SK-N-SH (cell line): Measurements from ENCODE around the gene B4GALT1. TPM values are rescaled to one million over a fixed set of nuclear protein-coding genes. Genes with fewer than 3 reads are reported as not detected.

Experiments used
- CTCF ChIA-PET: fragments of 300-600, 350-600 bp; formaldehyde crosslinking; extraction: SDS; loops from one replicate; lab custom pipeline; 2021; lab: Yijun Ruan, JAX
- POLR2A ChIA-PET: fragments of 350-600 bp; sonication (Branson Sonifier 250); formaldehyde crosslinking; extraction: SDS; loops from one replicate; lab custom pipeline; 2020; ENCODE audit warnings: antibody characterized with exemption, inconsistent platforms; lab: Yijun Ruan, JAX
- DNase-seq: peaks from one replicate; pipeline ENCODE4 v3.0.0; 2012
- H2AFZ ChIP-seq: fragments of 200-600 bp; sonication (generic); 2 replicates; pipeline ENCODE4 v1.8.1; 2016; ENCODE audit warnings: antibody characterized with exemption, mild to moderate bottlenecking, low read depth
- H3F3A ChIP-seq: fragments of 200-600 bp; sonication (generic); replicated peaks from 2 replicates; pipeline ENCODE3; 2016; ENCODE audit warnings: antibody characterized with exemption, mild to moderate bottlenecking; ENCODE audit not compliant: insufficient read depth
- H3K27ac ChIP-seq, 2 experiments: fragments of 200-500 bp in 1 of 2; fragments of 200-600 bp in 1 of 2; sonication (Bioruptor generic) in 1 of 2; sonication (generic), shearing (Covaris generic) in 1 of 2; 2 replicates each; pipeline versions ENCODE4 v1.5.1 to v1.6.1; 2014 to 2016; ENCODE audit warnings: low read depth in 2 of 2, inconsistent platforms in 1 of 2, low read length in 1 of 2, mild to moderate bottlenecking in 1 of 2, mixed read lengths in 1 of 2
- H3K27me3 ChIP-seq: fragments of 200-600 bp; sonication (generic), shearing (Covaris generic); 2 replicates; pipeline ENCODE4 v1.6.1; 2016; ENCODE audit warnings: mixed run types; ENCODE audit not compliant: insufficient read depth
- H3K36me3 ChIP-seq, 2 experiments: fragments of 200-500 bp in 1 of 2; fragments of 200-600 bp in 1 of 2; sonication (Bioruptor generic) in 1 of 2; sonication (generic) in 1 of 2; replicated peaks in 1 of 2; 2 replicates each; pipeline versions ENCODE3 to v1.5.1; 2014 to 2016; ENCODE audit warnings: low read length in 1 of 2, mild to moderate bottlenecking in 1 of 2; ENCODE audit not compliant: insufficient read depth in 2 of 2, control insufficient read depth in 1 of 2
- H3K4me1 ChIP-seq, 2 experiments: fragments of 200-500 bp in 1 of 2; fragments of 200-600 bp in 1 of 2; sonication (Bioruptor generic) in 1 of 2; sonication (generic), shearing (Covaris generic) in 1 of 2; 2 replicates each; pipeline versions ENCODE4 v1.5.1 to v1.6.1; 2014 to 2016; ENCODE audit warnings: low read depth in 1 of 2, low read length in 1 of 2, mixed run types in 1 of 2; ENCODE audit not compliant: insufficient read depth in 2 of 2, control insufficient read depth in 1 of 2
- H3K4me2 ChIP-seq: fragments of 200-600 bp; sonication (generic), shearing (Covaris generic); 2 replicates; pipeline ENCODE4 v1.6.1; 2017; ENCODE audit warnings: mixed run types
- H3K4me3 ChIP-seq, 2 experiments: fragments of 200-500 bp in 1 of 2; fragments of 200-600 bp in 1 of 2; sonication (Bioruptor generic) in 1 of 2; sonication (generic), shearing (Covaris generic) in 1 of 2; 2 replicates each; pipeline versions ENCODE4 v1.5.1 to v1.8.1; 2014 to 2016; ENCODE audit warnings: low read depth in 2 of 2, inconsistent platforms in 1 of 2, low read length in 1 of 2, mild to moderate bottlenecking in 1 of 2, mixed read lengths in 1 of 2, moderate library complexity in 1 of 2
- H3K79me2 ChIP-seq: fragments of 200-600 bp; sonication (generic); 2 replicates; pipeline ENCODE4 v1.8.1; 2017; ENCODE audit warnings: mild to moderate bottlenecking; ENCODE audit not compliant: insufficient read depth
- H3K9ac ChIP-seq: fragments of 200-600 bp; sonication (generic); 2 replicates; pipeline ENCODE4 v1.6.1; 2017; ENCODE audit warnings: mixed run types
- H3K9me2 ChIP-seq: fragments of 200-600 bp; sonication (generic); 2 replicates; pipeline ENCODE4 v1.6.1; 2017; ENCODE audit warnings: mixed run types
- H3K9me3 ChIP-seq: fragments of 200-600 bp; sonication (generic); 2 replicates; pipeline ENCODE4 v1.6.1; 2017; ENCODE audit warnings: mixed run types, mild to moderate bottlenecking, moderate library complexity
- H4K20me1 ChIP-seq: fragments of 200-600 bp; sonication (generic); 2 replicates; pipeline ENCODE4 v1.6.1; 2017; ENCODE audit warnings: mild to moderate bottlenecking, mixed run types; ENCODE audit not compliant: insufficient read depth
- EZH2phosphoT487 ChIP-seq: fragments of 200-600 bp; sonication (generic); IDR thresholded peaks from 2 replicates; pipeline ENCODE4 v1.6.1; 2017; ENCODE audit warnings: low read depth, mixed run types, mild to moderate bottlenecking, antibody characterized with exemption, moderate library complexity, borderline replicate concordance
- FOSL2 ChIP-seq: IDR thresholded peaks from 2 replicates; pipeline ENCODE4 v1.4.0; 2012; ENCODE audit warnings: low read depth, mild to moderate bottlenecking, moderate library complexity, borderline replicate concordance
- FOXJ3 ChIP-seq: sonication (generic); formaldehyde crosslinking; IDR thresholded peaks from 2 replicates; pipeline ENCODE4 v1.5.1; 2020; ENCODE audit warnings: mild to moderate bottlenecking, missing genetic modification reagents
- FOXM1 ChIP-seq: IDR thresholded peaks from 2 replicates; pipeline ENCODE4 v1.4.0; 2012; ENCODE audit warnings: low read depth, mild to moderate bottlenecking
- GABPA ChIP-seq: IDR thresholded peaks from 2 replicates; pipeline ENCODE4 v1.4.0; 2012; ENCODE audit warnings: low read depth, mild to moderate bottlenecking
- GATA2 ChIP-seq: sonication (generic); formaldehyde crosslinking; IDR thresholded peaks from 2 replicates; pipeline ENCODE4 v1.5.0; 2020; ENCODE audit warnings: mild to moderate bottlenecking, missing genetic modification reagents
- JUND ChIP-seq: IDR thresholded peaks from 2 replicates; pipeline ENCODE4 v1.4.0; 2012
- MAX ChIP-seq: IDR thresholded peaks from 2 replicates; pipeline ENCODE4 v1.4.0; 2012; ENCODE audit warnings: low read depth
- MXI1 ChIP-seq: IDR thresholded peaks from 2 replicates; pipeline ENCODE4 v1.6.1; 2012; ENCODE audit warnings: mild to moderate bottlenecking, low read depth, low read length, improper control_type of control experiment
- NRF1 ChIP-seq: IDR thresholded peaks from 2 replicates; pipeline ENCODE4 v1.6.1; 2012; ENCODE audit warnings: low read depth, mild to moderate bottlenecking, low read length
- RAD21 ChIP-seq: IDR thresholded peaks from 2 replicates; pipeline ENCODE4 v1.6.1; 2012; ENCODE audit warnings: mild to moderate bottlenecking, low read length
- REST ChIP-seq: IDR thresholded peaks from 2 replicates; pipeline ENCODE4 v1.6.1; 2012; ENCODE audit warnings: mild to moderate bottlenecking, low read depth, low read length, moderate library complexity
- RFX5 ChIP-seq: IDR thresholded peaks from 2 replicates; pipeline ENCODE4 v1.6.1; 2012; ENCODE audit warnings: mild to moderate bottlenecking, improper control_type of control experiment, low read length
- TEAD4 ChIP-seq: IDR thresholded peaks from 2 replicates; pipeline ENCODE4 v1.4.0; 2012; ENCODE audit warnings: mild to moderate bottlenecking, borderline replicate concordance; ENCODE audit not compliant: insufficient read depth
- USF1 ChIP-seq: IDR thresholded peaks from 2 replicates; pipeline ENCODE4 v1.4.0; 2012; ENCODE audit warnings: low read depth, borderline replicate concordance
- USF2 ChIP-seq: fragments of 150-350 bp; IDR thresholded peaks from 2 replicates; pipeline ENCODE4 v1.6.1; 2017; ENCODE audit warnings: antibody characterized with exemption, low read length, low read depth, borderline replicate concordance
- YY1 ChIP-seq: IDR thresholded peaks from 2 replicates; pipeline ENCODE4 v1.4.0; 2012; ENCODE audit warnings: low read depth, mild to moderate bottlenecking
- ZBTB33 ChIP-seq: IDR thresholded peaks from 2 replicates; pipeline ENCODE4 v1.4.0; 2012; ENCODE audit warnings: low read depth, borderline replicate concordance
- WGBS: methylation state at CpG from one replicate; pipeline ENCODE4 v1.1.6; 2017; ENCODE audit warnings: low lambda C conversion rate; 5-methylcytosine and 5-hydroxymethylcytosine counted together
- polyA plus RNA-seq, 3 experiments: library from polyadenylated mRNA; depleted of rRNA; stranded (reverse); fragments of >200 nt; gene quantifications; 2 replicates each; pipeline ENCODE4 v1.2.3, GENCODE V29; 2012

The B4GALT1 gene
- polyA plus RNA-seq, 1 of the 3 experiments (the other 2 are of a cell fraction): 36.2 TPM

GRCh38 chr9:33168941-33169544, 1.9 kb upstream of the B4GALT1 start:
- no peaks in the 10 kb centered on the region for H4K20me1 ChIP-seq
- H3K4me2 ChIP-seq: no peak overlapping the region
- no peak for DNase-seq
- H3K79me2 ChIP-seq: peaks cover 29% of the 10 kb centered on the region
- H3K4me3 ChIP-seq: no peak overlapping the region
- ChIA-PET CTCF (interaction anchor here (1.2 kb wide), 1 partner anchor 88 kb away, joined by 3 read pairs; no protein-coding TSS in a partner anchor), POLR2A (no interaction called here)
- H3K9me3 ChIP-seq: no peaks in the 10 kb centered on the region
- no peaks in the 10 kb centered on the region for H3K9me2 ChIP-seq
- peaks cover 13% of the 10 kb centered on the region for H3F3A ChIP-seq
- no peaks in the 10 kb centered on the region for H3K36me3 ChIP-seq
- H3K4me1 ChIP-seq: peaks cover 22 to 30% of the 10 kb centered on the region in 2 experiments; a peak in 2 of 4 replicates
- H2AFZ ChIP-seq: no peak overlapping the region
- H3K27ac ChIP-seq: no peak overlapping the region
- no peaks in the 10 kb centered on the region for H3K27me3 ChIP-seq
- 92% methylated on average over 1 of the region's 1 CpG for WGBS
- no peak overlapping the region for H3K9ac ChIP-seq
- no peak for TF ChIP-seq NRF1
- no peak for TF ChIP-seq EZH2phosphoT487
- TF ChIP-seq GATA2: no peak
- no peak for TF ChIP-seq USF1
- TF ChIP-seq YY1: no peak
- TF ChIP-seq FOXJ3: no peak
- no peak for TF ChIP-seq FOSL2
- TF ChIP-seq JUND: no peak
- TF ChIP-seq RFX5: no peak
- no peak for TF ChIP-seq USF2
- no peak for TF ChIP-seq RAD21
- no peak for TF ChIP-seq GABPA
- TF ChIP-seq REST: no peak
- no peak for TF ChIP-seq MAX
- no peak for TF ChIP-seq ZBTB33
- TF ChIP-seq MXI1: no peak
- no peak for TF ChIP-seq TEAD4
- TF ChIP-seq FOXM1: no peak
